ENCODE data around the gene RUNX1.

RUNX1 gene

GRCh38 chr21:34915364-34915841 is 133.7 kb downstream of the RUNX1 start:
- DNase-seq = no peak

DNA sequence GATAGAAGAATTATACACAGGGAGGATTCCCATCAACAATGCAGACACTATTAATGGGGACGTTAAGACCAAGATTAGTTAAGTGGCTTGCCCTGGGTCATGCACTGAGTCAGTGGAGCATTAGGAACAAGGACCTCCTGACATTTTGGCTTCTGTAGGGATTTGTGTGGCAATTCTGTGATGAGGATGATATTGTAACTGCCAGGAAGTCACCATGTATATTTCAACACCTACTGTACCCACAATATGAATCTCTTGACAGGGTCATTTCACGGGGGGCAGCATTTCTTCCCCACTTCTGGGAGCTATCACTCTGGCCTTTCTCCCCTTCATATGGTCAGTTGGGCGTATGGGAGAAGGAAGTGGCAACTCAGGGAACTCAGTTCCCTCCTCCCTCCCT is 134.9 kb downstream of the RUNX1 start:
- DNase-seq = no peak

- DNase-seq = no peak
Observed at GRCh38 chr21:34913811-34914210, 135.3 kb downstream of the RUNX1 start.

- no peak for DNase-seq
Observed at GRCh38 chr21:34912022-34912945, 136.8 kb downstream of the RUNX1 start.

DNA sequence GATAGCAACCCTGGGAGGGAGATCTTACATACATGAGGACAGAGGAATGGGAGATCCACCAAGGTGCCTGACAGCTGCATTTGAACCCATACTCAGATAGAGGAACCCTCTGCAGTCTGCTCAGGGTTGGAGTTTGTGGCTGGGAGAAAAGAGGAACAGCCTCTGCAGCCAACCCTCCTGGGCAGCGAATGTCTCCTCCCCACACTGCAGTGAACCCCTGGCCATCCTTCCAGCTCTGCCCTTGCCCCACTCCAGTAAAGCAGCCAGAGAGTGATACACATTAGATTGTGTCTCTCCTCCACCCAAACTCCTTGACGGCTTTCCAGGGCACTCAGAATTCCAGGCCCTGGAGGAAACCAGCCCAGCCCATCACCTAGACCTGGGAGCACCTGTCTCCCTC is 137.7 kb downstream of the RUNX1 start:
- no peak for DNase-seq

GRCh38 chr21:34910396-34910795 is 138.7 kb downstream of the RUNX1 start:
- no peak for DNase-seq

DNA sequence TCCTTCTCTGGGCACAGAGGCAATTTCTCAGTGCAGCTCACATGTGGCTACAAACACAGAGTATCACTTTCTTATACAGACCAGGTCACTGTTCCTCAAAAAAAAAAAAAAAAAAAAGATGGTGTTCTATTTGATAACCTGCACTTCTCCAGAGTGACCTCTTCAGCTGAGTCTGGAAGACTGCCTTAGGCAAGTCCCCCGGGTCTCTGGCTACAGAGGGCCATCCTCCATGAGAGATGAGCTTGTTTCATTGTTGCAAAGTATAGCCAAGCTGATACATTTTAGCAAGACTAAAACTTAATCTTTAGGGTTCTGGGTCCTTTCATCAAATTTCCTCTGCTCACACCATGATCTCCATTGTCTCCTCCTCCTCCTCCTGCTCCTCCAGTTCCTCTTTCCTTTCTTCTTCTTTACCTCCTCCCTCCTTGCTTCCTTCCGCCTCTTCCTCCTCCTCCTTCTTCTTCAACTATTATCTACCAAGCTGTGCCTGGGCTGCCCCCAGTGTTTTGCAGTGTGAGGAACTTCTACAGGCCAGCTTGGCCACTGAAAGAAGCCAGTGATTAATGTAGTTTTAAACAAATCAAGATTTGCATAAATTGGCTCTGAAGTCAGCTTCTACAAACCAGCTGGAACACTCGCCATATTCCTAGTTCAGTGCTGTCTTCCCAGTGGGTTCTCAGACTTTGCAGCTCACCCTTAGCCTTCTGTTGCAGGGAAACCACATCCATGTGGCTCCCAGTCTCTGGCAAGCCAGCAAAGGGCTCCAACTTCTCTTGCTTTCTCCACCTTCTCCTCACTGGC is 139.4 kb downstream of the RUNX1 start:
- no peak for DNase-seq

GRCh38 chr21:34908419-34909055 is 140.6 kb downstream of the RUNX1 start:
- DNase-seq = no peak

DNA sequence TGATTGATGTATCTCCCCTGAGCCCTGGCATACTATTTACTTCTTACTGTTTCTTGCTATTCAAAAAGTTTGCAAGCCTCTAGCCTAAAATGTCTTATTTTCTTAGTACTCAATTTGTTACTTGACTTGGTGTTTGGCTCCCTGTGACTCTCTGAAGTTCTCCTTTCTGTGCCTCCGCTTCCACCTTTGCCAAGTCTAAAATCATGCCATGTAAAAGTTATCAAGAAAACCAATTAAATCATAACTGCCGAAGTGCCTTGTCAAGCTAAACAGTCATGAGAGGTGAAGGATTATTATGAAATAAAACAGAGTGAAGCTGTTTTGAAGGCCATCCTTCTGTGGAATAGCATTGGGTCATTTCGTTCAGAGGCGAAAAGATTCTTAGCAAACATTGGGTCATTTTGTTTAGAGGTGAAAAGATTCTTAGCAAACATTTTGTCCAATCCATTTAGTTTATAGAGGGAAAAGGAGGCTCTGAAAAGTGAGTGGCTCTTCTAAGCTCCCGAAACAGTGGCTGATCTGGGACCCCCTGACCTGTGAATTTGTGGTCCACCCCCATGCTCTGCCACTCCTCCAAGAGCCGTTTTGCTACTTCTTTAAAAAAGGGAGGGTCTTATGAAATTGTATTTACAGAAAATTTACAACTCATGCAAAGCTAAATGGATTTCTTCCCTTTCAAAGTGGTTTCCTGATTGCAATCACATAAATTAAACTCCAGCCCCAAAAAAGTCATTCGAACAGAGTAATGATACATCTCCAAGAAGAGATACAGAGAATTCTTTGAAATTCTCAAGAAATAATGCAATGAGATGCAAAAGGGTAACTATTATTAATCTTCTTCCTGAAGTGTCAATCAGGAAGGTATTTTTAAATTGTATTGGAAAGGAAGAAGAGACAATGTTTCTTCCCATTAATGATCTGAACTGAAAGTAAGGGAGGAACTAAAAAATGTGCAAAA is 141.4 kb downstream of the RUNX1 start:
- DNase-seq = no peak

DNA sequence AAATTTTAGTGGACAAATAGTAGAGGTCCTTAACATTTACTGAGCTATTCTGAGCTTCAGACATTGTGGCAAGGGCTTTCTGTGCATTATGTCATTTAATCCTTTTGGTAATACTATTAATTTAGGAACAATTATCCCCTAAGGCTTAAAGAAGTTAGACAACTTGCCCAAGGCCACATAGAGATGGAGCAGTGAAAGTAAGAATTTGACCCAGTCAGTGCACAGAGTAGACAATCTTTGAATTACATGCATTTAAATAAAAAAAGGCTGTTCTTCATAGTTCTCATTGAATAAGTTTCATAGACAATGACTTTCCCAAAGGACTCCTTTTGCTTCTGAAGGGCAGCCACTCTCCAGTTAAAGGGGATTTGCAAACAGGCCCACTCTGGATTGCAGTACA is 142.7 kb downstream of the RUNX1 start:
- DNase-seq = no peak

DNA sequence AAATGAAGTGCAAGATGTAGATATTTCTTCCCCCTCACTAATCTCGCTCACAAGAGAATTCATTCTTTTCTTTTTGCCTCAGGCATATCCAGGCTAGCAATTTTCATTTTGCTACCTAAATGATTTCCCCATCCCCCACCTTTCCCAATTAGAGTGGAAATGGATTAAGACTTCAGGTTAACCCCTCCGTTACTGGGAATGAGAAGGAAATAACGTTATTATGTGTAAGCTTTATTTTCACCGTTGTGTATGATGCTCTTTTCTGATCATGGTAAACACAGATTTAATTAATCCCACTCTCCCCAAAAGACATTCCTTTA is 143.9 kb downstream of the RUNX1 start:
- DNase-seq = no peak

DNA sequence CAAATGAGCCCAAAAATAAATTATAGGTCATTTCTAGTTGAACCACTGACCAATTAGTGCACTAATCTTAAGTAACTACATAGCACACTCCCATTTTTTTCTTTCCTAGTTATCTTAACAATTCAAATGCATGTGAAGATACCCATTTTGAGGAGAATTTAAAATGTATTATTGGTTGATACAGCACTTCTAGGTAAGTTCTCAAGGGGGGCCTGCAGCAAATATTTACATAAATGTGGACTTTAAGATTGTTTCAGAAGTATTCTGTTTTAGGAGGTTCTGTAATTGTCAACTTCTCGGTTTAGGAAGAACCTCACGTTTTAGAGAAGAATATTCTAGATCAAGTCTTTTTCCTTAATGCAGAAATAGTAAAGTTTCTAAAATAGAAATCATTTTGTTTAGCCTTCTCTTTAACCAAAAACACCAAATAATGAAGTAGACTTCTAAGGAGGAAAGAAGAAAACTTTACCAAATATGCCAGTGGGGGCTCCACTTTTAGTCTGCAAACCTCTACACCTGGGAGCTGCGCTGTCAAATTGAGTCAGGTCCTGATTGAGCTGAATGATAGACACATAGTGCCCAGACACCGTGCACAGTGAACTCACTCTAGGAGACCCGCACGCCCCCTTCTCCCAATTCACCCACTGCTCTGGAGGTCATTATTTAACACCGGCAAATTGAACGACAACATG is 144.4 kb downstream of the RUNX1 start:
- no peak for DNase-seq

DNA sequence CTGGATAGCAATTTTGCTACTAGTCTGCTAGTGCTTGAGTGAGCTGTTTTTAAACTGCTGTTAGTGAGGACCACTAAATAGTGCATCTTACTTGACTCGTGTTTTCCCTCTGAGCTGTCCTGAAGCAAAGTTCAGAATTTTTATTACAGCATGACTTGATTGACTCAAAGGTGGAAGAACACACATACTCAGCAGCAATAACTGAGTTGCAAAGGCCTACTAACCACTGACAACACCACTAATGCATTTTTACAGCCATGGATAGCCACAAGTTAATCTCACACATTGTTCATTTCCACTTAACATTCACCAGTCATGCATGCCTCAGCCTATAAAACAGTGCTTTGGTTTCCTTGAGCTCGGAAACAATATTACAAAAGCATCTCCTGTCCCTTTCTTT is 148.7 kb downstream of the RUNX1 start:
- DNase-seq = no peak

GRCh38 chr21:34899760-34900159 is 149.3 kb downstream of the RUNX1 start:
- no peak for DNase-seq

- DNase-seq = no peak
Observed at GRCh38 chr21:34899302-34899701, 149.8 kb downstream of the RUNX1 start.

DNA sequence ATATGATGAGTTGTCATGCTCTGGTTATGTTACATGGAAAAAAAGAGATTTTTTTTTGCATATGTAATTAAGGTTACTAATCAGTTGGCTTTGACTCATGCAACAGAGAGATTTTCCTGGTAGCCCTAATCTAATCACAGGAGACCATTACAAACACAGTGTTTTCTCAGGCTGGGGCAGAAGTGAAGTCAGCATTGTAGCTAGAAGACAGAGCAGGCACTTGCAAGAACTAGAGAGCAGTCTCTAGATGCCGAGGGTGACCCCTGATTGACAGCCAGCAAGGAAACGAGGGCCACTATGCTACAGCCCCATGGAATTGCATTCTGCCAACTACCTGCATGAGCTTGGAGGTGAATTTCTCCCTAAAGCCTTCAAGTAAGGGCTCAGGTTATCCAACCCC is 151.3 kb downstream of the RUNX1 start:
- DNase-seq = no peak

GRCh38 chr21:34894401-34894800 is 154.7 kb downstream of the RUNX1 start:
- DNase-seq = no peak

DNA sequence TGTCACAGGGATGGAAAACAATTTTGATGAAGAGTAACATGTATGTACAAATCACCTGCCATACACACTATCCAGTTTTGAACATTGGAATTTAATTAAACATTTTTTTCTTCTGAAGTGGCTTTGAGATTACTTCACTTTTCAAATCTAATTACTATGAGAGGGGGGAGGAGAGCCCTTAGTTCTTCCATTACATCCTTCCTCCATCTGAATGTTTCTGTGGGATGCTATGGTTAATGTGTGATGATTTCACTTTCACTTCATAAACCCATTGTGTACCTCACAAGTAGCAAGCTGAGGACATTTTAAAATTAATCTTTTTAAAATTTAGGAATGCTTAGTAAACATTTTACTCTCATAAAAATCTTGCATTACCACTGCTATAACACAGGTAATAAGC is 156.9 kb downstream of the RUNX1 start:
- no peak for DNase-seq

- DNase-seq = no peak
Observed at GRCh38 chr21:34891613-34891943, 157.5 kb downstream of the RUNX1 start.

GRCh38 chr21:34890724-34891612 is 158.1 kb downstream of the RUNX1 start:
- no peak for DNase-seq

DNA sequence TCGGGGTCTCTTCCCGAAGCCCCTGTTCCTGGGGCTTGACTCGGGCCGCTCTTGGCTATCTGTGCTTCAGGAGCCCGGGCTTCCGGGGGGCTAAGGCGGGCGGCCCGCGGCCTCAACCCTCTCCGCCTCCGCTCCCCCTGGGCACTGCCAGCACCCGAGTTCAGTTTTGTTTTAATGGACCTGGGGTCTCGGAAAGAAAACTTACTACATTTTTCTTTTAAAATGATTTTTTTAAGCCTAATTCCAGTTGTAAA is 158.7 kb downstream of the RUNX1 start:
- DNase-seq = no peak

Measured in cerebellar nuclear complex (tissue), 1 donor.